DND-41 (cell line): ENCODE results near the gene C2CD2.

Experiments
- ATAC-seq: fragments of 200-7000 bp; cut with Tn5 transposase; 3 replicates; pipeline ENCODE4 v1.9.1; 2021; ENCODE audit warnings: low read depth; ENCODE audit not compliant: insufficient read depth
- DNase-seq: peaks from one replicate; pipeline ENCODE4 v3.0.0-alpha.2; 2020
- H2AFZ ChIP-seq: 2 replicates; pipeline ENCODE4 v1.6.0; 2012; ENCODE audit warnings: low read depth, low read length
- H3K27ac ChIP-seq: 2 replicates; pipeline ENCODE4 v1.5.1; 2012; ENCODE audit warnings: low read length, inconsistent platforms
- H3K27me3 ChIP-seq: fragments of 200-600 bp; sonication (generic); 2 replicates; pipeline ENCODE4 v1.6.0; 2012; ENCODE audit warnings: low read length, mild to moderate bottlenecking, inconsistent platforms; ENCODE audit not compliant: insufficient read depth, poor library complexity
- H3K36me3 ChIP-seq: 2 replicates; pipeline ENCODE4 v1.5.1; 2012; ENCODE audit warnings: low read length, inconsistent platforms; ENCODE audit not compliant: insufficient read depth
- H3K4me1 ChIP-seq: 2 replicates; pipeline ENCODE4 v1.5.1; 2012; ENCODE audit warnings: mild to moderate bottlenecking, low read length; ENCODE audit not compliant: insufficient read depth
- H3K4me2 ChIP-seq: 2 replicates; pipeline ENCODE4 v1.6.0; 2012; ENCODE audit warnings: mild to moderate bottlenecking, moderate library complexity, low read length, inconsistent platforms; ENCODE audit not compliant: insufficient read depth
- H3K4me3 ChIP-seq, 2 experiments: fragments of 200-600 bp in 1 of 2; shearing (Covaris generic) in 1 of 2; 2 replicates each; pipeline ENCODE4 v1.5.1; 2012 to 2016; ENCODE audit warnings: inconsistent platforms in 2 of 2, low read length in 2 of 2, mild to moderate bottlenecking in 2 of 2, low read depth in 1 of 2, moderate library complexity in 1 of 2
- H3K79me2 ChIP-seq: 2 replicates; pipeline ENCODE4 v1.6.0; 2012; ENCODE audit warnings: low read length, inconsistent platforms; ENCODE audit not compliant: insufficient read depth
- H3K9ac ChIP-seq: 2 replicates; pipeline ENCODE4 v1.6.0; 2012; ENCODE audit warnings: low read depth, mild to moderate bottlenecking, inconsistent platforms, low read length, moderate library complexity
- H3K9me3 ChIP-seq: 2 replicates; pipeline ENCODE4 v1.5.1; 2012; ENCODE audit warnings: low read length, moderate library complexity, mild to moderate bottlenecking, inconsistent platforms; ENCODE audit not compliant: insufficient read depth, severe bottlenecking
- H4K20me1 ChIP-seq: 2 replicates; pipeline ENCODE4 v1.6.0; 2012; ENCODE audit warnings: low read length; ENCODE audit not compliant: insufficient read depth
- CTCF ChIP-seq: IDR thresholded peaks from 2 replicates; pipeline ENCODE4 v1.5.1; 2012; ENCODE audit warnings: borderline replicate concordance, low read length, moderate library complexity, mild to moderate bottlenecking; ENCODE audit not compliant: poor library complexity, severe bottlenecking; ENCODE audit errors: extremely low read depth
- EZH2 ChIP-seq: IDR thresholded peaks from 3 replicates; pipeline ENCODE4 v1.6.1; 2012; ENCODE audit warnings: borderline replicate concordance, low read depth, mild to moderate bottlenecking, moderate library complexity, low read length, inconsistent platforms; ENCODE audit not compliant: severe bottlenecking

Gene C2CD2

GRCh38 chr21:41836166-41837015, 117.4 kb downstream of the C2CD2 start:
- DNase-seq (no peak), ATAC-seq (no peak)
- Histone ChIP-seq H3K27me3 (no peaks in the 10 kb centered on the region), H3K36me3 (peaks cover 89% of the 10 kb centered on the region), H2AFZ (no peak overlapping the region), H3K9me3 (no peaks in the 10 kb centered on the region), H3K27ac (no peak overlapping the region), H3K9ac (no peak overlapping the region), H3K4me3 (no peak overlapping the region), H3K4me2 (no peak overlapping the region), H3K4me1 (no peaks in the 10 kb centered on the region), H3K79me2 (no peaks in the 10 kb centered on the region), H4K20me1 (no peaks in the 10 kb centered on the region)
- TF ChIP-seq CTCF (no peak), EZH2 (no peak)

GRCh38 chr21:41835711-41836154, 118.1 kb downstream of the C2CD2 start:
- ATAC-seq: no peak
- Histone ChIP-seq H3K4me1 (no peaks in the 10 kb centered on the region), H3K4me3 (no peak overlapping the region)

More at GRCh38 chr21:41835711-41836154, 118.1 kb downstream of the C2CD2 start:
- Histone ChIP-seq H3K27me3 (no peaks in the 10 kb centered on the region), H3K36me3 (peaks cover 87% of the 10 kb centered on the region), H2AFZ (no peak overlapping the region), H3K79me2 (no peaks in the 10 kb centered on the region), H3K9ac (no peak overlapping the region), H3K4me2 (no peak overlapping the region), H3K27ac (no peak overlapping the region), H4K20me1 (no peaks in the 10 kb centered on the region), H3K9me3 (no peaks in the 10 kb centered on the region)
- DNase-seq: no peak
- TF ChIP-seq CTCF: no peak
- no peak for TF ChIP-seq EZH2
